Measurements from ENCODE around the gene WDR7. TPM values are rescaled to one million over a fixed set of nuclear protein-coding genes. Genes with fewer than 3 reads are reported as not detected.

WDR7 gene
- total RNA-seq, 1 donor from 2014 or later = 43.0 TPM

DNA sequence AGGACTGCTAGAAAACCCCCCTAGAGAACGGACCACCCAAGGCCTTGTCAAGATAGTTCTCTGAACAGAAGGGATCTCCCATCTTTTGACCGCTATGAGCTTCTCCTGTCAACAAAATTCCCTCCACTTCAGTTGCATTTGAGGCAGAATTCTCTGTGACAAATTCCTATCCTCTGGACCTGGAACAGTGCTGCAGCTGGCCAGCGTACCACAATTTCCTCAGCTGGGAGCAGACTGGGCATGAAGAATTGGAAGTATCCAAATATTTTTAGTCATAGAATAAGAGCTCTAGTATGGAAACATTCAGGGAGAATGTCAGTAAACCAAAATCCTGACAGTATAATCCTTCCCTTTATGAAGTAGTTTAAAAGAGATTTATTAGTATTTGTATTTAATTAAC is 348.7 kb downstream of the WDR7 start:
- intact Hi-C loops (cut with DNase I) = no loop called here
- ATAC-seq (no peak), DNase-seq (ENCODE audit: low spot score) (no peak)

GRCh38 chr18:57002627-57003026 is 351.5 kb downstream of the WDR7 start:
- DNase-seq (ENCODE audit: low spot score) = no peak

DNA sequence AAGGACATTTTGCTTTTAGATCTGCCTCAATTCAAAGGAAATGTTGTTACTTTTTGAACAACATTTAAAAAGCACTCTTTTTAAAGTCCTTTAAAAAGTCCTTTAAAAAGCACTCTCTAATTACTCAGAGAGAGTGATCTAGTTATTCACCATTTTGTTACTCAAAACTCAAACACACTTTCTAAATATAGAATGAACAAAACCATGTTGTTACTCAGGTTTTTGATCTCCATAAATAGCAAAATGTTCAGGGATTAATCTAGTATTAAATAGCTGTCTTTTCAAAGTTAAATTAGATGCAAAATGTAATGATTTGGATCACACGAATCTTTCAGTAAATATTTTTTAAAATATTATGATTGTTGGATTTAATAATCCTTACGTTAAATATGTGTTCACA is 352.2 kb downstream of the WDR7 start:
- DNase-seq (ENCODE audit: low spot score) = no peak
- intact Hi-C loops (cut with DNase I) = no loop called here
- no peak for ATAC-seq

More at GRCh38 chr18:57002627-57003026, 351.5 kb downstream of the WDR7 start:
- intact Hi-C loops (cut with DNase I) = no loop called here
- no peak for ATAC-seq

DNA sequence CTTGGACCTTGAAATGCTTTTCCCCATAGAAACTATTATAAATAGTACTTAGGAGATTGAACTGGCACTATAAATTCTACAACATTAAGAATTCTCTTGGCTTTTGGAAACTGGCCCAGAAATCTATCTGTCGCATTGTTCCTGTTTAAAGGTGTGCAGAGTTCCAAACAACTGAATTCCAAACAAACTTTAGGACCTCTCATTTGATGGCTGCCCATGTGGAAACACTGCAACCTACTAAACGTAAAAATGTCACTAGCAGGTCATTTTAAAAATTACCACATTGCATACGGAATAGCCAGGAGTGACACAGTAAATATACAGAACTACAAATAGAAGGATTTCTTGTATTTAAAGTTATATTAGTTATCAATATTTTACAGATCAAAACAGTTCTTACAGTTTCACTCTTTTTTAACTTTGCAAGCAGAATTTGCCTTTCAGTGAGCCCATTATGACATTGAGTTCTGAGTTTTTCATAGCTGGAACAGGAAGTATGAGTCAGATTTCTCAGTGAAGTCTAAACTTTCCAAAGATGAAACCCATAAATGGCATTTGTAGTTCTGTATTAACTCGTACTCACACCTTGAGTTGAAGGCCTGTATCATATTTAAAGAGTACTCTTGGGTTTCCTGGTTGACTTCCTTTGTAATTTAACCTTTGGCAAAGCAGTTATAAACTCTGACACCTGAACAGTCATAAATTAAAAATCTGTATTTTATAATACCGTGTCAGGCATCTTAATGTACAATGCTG is 353.4 kb downstream of the WDR7 start:
- ATAC-seq (no peak), DNase-seq (ENCODE audit: low spot score) (no peak)
- intact Hi-C loops (cut with DNase I) = no loop called here

DNA sequence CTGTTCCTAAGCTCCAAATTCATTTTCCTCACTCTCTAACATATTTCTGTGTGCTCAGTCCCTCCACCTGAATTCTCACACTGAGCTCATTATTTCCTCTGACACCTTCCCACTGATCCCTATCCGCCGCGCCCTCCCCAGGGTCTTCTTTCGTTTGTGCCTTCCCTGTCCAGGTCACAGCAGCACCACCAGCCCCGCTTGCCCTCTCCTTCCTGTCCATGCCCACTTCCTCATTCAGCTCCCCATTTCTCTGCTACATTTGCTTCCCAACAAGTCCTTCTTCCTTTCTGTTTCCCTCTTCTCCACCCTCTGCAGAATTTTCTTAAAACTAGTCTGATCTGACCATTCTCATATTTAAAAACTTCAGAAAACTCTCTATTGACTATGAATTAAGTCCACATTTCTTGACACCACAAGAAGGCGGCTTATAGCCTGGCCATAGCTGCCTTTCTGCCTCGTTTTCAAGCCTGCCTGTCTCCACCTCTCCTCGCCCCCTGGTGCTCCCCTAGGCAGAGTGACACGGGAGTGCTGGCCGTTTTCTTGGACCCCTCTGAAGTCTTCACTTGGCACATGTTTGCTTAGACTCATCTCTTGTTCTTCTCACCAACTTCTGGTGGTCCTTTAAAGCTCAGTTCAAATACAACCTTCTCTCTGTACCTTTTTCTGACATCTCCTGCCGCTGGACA is 357.0 kb downstream of the WDR7 start:
- intact Hi-C loops (cut with DNase I) = no loop called here
- no peak for DNase-seq (ENCODE audit: low spot score)
- ATAC-seq = no peak

DNA sequence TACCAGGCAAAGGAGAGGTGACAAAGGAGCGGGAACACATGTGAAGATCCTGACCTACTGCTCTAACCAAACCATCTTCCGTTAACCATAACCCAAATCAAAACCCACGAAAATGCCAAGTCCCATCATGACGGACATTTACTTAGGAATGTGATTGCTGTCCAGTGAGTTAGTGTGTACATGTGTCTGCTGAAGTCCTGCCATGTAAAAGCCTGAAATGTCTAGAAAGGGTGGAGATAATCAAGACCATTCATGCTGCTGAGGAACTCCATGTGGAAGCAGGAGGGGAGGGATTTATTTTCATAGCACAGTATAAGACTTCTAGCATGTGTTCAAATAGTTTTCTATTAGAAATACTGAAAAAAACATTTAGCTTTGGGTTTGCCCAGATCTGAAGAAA is 358.7 kb downstream of the WDR7 start:
- no peak for DNase-seq (ENCODE audit: low spot score)
- intact Hi-C loops (cut with DNase I) = no loop called here
- no peak for ATAC-seq

DNA sequence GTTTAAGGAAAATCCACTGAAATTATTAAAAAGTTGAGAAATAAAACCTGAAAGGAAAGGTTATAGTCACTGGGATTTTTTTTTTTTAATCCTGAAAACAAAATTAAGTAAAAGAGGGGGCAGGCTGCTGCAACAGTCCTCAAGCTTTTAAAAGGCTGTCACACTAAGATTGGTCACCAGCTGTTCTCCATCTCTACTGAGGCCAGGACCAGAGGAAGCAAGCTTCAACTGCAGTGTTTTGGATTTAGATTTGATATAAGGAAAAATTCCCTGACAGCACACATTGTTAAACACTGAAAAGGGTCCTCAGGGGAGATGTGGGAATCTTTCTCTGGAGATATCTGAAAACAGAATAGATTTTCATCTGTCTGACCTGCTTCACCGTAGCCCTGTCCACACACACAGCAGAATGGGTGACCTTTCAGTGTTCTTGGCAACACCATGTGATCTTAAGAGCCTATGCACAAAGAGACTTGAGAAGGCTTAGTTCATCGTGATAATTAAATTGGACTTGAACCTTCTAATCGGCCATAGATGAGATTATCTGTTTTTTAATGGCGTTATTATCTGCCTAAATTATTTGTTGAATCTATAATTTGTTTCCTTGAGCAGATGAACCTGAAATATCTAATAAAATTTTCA is 363.7 kb downstream of the WDR7 start:
- DNase-seq (ENCODE audit: low spot score) = no peak
- intact Hi-C loops (cut with DNase I) = no loop called here
- ATAC-seq = no peak

DNA sequence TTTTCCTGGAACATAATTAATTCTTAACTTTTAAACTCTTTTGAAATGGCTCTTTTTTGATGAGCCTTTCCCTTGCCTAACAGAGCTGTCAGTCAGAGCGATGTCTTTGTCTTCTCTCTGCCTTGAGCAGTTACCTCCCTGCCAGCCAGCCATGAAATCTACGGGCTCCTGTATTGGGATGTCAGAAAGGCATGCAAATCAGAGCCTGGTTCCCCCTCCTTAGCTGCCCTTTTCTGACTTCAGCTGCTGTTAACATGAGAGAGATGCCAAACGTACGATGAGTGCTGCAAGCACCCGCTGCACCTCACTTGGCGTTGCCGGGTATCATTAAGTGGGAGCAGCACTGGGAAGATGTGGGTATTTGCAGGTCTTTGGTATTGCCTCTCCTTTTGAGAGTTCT is 364.3 kb downstream of the WDR7 start:
- DNase-seq (ENCODE audit: low spot score) = no peak
- intact Hi-C loops (cut with DNase I) = no loop called here
- no peak for ATAC-seq

GRCh38 chr18:57018845-57019244 is 367.7 kb downstream of the WDR7 start:
- ATAC-seq (no peak), DNase-seq (ENCODE audit: low spot score) (no peak)
- intact Hi-C loops (cut with DNase I) = no loop called here

GRCh38 chr18:57022716-57023115 is 371.6 kb downstream of the WDR7 start:
- DNase-seq (ENCODE audit: low spot score) (no peak), ATAC-seq (no peak)
- intact Hi-C loops (cut with DNase I) = no loop called here

GRCh38 chr18:57023275-57023882 is 372.2 kb downstream of the WDR7 start:
- DNase-seq (ENCODE audit: low spot score) (no peak), ATAC-seq (no peak)
- intact Hi-C loops (cut with DNase I) = no loop called here

GRCh38 chr18:57025540-57025939 is 374.4 kb downstream of the WDR7 start:
- intact Hi-C loops (cut with DNase I) = no loop called here
- no peak for DNase-seq (ENCODE audit: low spot score)
- ATAC-seq = no peak

- intact Hi-C loops (cut with DNase I) = no loop called here
- no peak for DNase-seq (ENCODE audit: low spot score)
- no peak for ATAC-seq
Measured at GRCh38 chr18:57026316-57026715, 375.2 kb downstream of the WDR7 start.

- DNase-seq (ENCODE audit: low spot score) = no peak
- no peak for ATAC-seq
- intact Hi-C loops (cut with DNase I) = no loop called here
Measured at GRCh38 chr18:57027190-57027708, 376.1 kb downstream of the WDR7 start.

- DNase-seq (ENCODE audit: low spot score) (no peak), ATAC-seq (no peak)
- intact Hi-C loops (cut with DNase I) = no loop called here
Measured at GRCh38 chr18:57029761-57030160, 378.6 kb downstream of the WDR7 start.

GRCh38 chr18:57030417-57030816 is 379.3 kb downstream of the WDR7 start:
- no peak for DNase-seq (ENCODE audit: low spot score)
- no peak for ATAC-seq
- intact Hi-C loops (cut with DNase I) = no loop called here

GRCh38 chr18:57035590-57035989 is 384.4 kb downstream of the WDR7 start:
- DNase-seq (ENCODE audit: low spot score) = no peak
- intact Hi-C loops (cut with DNase I) = no loop called here
- ATAC-seq = no peak

DNA sequence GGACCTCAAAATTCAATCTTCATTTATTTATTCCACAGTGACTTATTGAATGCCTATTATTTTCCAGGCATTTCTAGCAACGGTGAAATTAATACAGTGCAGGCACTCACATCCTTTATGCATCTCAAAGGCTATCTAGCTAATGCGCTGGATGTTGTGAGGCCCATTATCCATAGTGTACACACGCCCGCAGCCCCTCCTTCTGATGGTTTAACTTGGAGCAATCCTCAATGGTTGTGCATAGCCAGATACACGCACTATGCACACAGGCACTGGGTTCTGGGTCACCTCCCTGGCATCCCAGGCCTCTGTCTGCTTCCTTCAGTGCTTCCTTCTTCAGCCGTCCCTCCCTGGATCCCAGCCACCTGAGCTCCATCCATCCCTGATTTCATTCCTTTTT is 387.2 kb downstream of the WDR7 start:
- intact Hi-C loops (cut with DNase I) = no loop called here
- ATAC-seq (no peak), DNase-seq (ENCODE audit: low spot score) (no peak)

- intact Hi-C loops (cut with DNase I) = no loop called here
- DNase-seq (ENCODE audit: low spot score) (no peak), ATAC-seq (no peak)
Measured at GRCh38 chr18:57040175-57040574, 389.0 kb downstream of the WDR7 start.

- DNase-seq (ENCODE audit: low spot score) = no peak
- no peak for ATAC-seq
- intact Hi-C loops (cut with DNase I) = no loop called here
Measured at GRCh38 chr18:57043241-57043640, 392.1 kb downstream of the WDR7 start.

Measured in sciatic nerve (tissue), 2 donors.